ENCODE results near the gene SCGB1D4.

SCGB1D4 gene

DNA sequence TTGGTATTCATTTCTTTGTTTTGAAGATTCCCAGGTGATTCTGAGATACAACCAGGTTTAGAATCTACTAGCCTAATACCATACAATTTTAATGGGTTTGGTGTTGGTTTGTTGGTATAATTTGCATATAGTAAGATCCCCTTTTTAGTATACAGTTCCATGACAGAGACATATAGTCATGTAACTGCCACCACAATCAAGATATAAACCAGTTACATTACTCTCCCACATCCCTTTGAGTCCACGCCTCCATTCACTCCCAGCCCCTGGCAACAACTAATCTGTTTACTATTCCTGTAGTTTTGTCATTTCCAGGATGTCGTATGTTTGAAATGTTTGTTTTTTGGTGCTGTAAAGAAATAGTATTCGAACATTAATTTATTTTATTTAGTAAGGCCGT, 42.7 kb upstream of the SCGB1D4 start:
- TF ChIP-seq, protein P1, sequence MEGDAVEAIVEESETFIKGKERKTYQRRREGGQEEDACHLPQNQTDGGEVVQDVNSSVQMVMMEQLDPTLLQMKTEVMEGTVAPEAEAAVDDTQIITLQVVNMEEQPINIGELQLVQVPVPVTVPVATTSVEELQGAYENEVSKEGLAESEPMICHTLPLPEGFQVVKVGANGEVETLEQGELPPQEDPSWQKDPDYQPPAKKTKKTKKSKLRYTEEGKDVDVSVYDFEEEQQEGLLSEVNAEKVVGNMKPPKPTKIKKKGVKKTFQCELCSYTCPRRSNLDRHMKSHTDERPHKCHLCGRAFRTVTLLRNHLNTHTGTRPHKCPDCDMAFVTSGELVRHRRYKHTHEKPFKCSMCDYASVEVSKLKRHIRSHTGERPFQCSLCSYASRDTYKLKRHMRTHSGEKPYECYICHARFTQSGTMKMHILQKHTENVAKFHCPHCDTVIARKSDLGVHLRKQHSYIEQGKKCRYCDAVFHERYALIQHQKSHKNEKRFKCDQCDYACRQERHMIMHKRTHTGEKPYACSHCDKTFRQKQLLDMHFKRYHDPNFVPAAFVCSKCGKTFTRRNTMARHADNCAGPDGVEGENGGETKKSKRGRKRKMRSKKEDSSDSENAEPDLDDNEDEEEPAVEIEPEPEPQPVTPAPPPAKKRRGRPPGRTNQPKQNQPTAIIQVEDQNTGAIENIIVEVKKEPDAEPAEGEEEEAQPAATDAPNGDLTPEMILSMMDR (IDR thresholded peaks at IDR 0.05; ENCODE audit: low read length), result no peak
- no peak for TF ChIP-seq EZH2 (IDR thresholded peaks at IDR 0.05; ENCODE audit: borderline replicate concordance, low read length)

DNA sequence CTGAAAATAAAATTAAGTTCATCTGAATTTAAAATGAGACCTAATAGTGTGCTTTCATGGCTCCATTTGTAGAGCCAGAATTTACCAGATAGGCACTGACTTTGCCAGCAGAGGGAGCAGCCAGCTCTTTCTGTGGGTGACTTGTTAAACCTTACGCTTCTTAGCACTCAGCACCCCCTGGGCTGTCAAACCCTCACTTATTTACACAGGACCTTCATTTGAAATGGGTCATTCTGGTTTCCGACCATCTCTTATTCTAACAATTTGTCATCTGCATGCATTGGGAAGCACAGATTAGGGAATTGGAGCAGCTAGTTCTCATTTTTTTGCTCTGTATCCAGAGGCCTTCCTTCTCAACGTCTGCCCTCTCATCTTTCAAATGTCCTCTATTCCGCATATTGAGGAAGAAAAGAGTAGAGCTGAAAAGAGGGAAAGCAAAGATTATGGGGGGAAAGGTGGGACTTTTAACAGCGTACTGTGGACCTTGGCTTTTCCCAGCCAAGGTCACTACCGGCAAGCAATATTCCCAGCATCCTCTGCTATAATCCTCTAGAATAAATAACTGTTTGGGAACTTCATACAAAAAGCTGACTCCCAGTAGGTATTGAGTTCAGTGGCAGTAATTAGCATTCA, 41.5 kb upstream of the SCGB1D4 start:
- no peaks in the 10 kb centered on the region for H3K4me1 ChIP-seq (ENCODE audit: insufficient read depth, low read length, severe bottlenecking)
- no peaks in the 10 kb centered on the region for H3K79me2 ChIP-seq (ENCODE audit: insufficient read depth, low read length)
- H3F3A ChIP-seq (ENCODE audit: insufficient read depth, low read length), result no peaks in the 10 kb centered on the region
- no peaks in the 10 kb centered on the region for H4K20me1 ChIP-seq (ENCODE audit: insufficient read depth, low read length)
- no peak overlapping the region for H3K4me2 ChIP-seq (ENCODE audit: low read length)
- H3K4me3 ChIP-seq (ENCODE audit: low read depth, low read length, poor library complexity, severe bottlenecking), result no peak overlapping the region
- no peaks in the 10 kb centered on the region for H3K9me2 ChIP-seq (ENCODE audit: low read depth, low read length)
- H3K27me3 ChIP-seq (ENCODE audit: insufficient read depth, low read length), result 0 out of 2 replicates have a peak, but pooled peaks cover 5% of the 10 kb centered on the region
- no peaks in the 10 kb centered on the region for H3K36me3 ChIP-seq (ENCODE audit: insufficient read depth, low read length)
- TF ChIP-seq EZH2 (IDR thresholded peaks at IDR 0.05; ENCODE audit: borderline replicate concordance, low read length), result no peak
- TF ChIP-seq, protein P1 (IDR thresholded peaks at IDR 0.05; ENCODE audit: low read length), result peak; percentile 63
- no peaks in the 10 kb centered on the region for H3K9me3 ChIP-seq (ENCODE audit: low read length)
- H2AFZ ChIP-seq (ENCODE audit: low read length), result no peak overlapping the region
- no peak overlapping the region for H3K27ac ChIP-seq (ENCODE audit: low read depth, low read length, poor library complexity, severe bottlenecking)
- no peak overlapping the region for H3K9ac ChIP-seq (ENCODE audit: low read length)

More for the DNA sequence above, 42.7 kb upstream of the SCGB1D4 start:
- Histone ChIP-seq H4K20me1 (ENCODE audit: insufficient read depth, low read length) (no peaks in the 10 kb centered on the region), H3K9me3 (ENCODE audit: low read length) (no peaks in the 10 kb centered on the region), H3K4me1 (ENCODE audit: insufficient read depth, low read length, severe bottlenecking) (no peaks in the 10 kb centered on the region), H3K4me3 (ENCODE audit: low read depth, low read length, poor library complexity, severe bottlenecking) (no peak overlapping the region), H3K36me3 (ENCODE audit: insufficient read depth, low read length) (no peaks in the 10 kb centered on the region), H3K27ac (ENCODE audit: low read depth, low read length, poor library complexity, severe bottlenecking) (no peak overlapping the region), H3K4me2 (ENCODE audit: low read length) (no peak overlapping the region), H3K27me3 (ENCODE audit: insufficient read depth, low read length) (0 out of 2 replicates have a peak, but pooled peaks cover 5% of the 10 kb centered on the region), H3K9ac (ENCODE audit: low read length) (no peak overlapping the region), H2AFZ (ENCODE audit: low read length) (no peak overlapping the region), H3K9me2 (ENCODE audit: low read depth, low read length) (no peaks in the 10 kb centered on the region), H3K79me2 (ENCODE audit: insufficient read depth, low read length) (no peaks in the 10 kb centered on the region), H3F3A (ENCODE audit: insufficient read depth, low read length) (no peaks in the 10 kb centered on the region)

DNA sequence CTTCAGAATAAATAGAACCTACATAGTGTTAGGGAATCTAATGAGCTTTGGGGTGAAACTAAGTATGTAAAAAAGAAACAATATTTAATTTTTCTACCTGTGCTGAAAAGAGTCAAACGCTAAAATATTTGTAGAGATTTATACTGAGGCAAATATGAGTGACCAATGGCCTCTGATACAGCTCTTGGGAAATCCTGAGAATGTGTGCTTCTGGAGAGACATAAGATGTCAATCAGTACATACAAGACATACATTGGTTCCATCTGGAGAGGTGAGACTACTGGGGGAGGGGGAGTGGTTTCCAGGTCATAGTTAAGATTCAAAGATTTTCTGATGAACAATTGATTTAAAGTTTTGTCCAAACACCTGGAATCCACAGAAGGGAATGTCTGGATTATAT, 39.3 kb upstream of the SCGB1D4 start:
- H3K36me3 ChIP-seq (ENCODE audit: insufficient read depth, low read length), result no peaks in the 10 kb centered on the region
- no peaks in the 10 kb centered on the region for H3K4me1 ChIP-seq (ENCODE audit: insufficient read depth, low read length, severe bottlenecking)
- H3K27ac ChIP-seq (ENCODE audit: low read depth, low read length, poor library complexity, severe bottlenecking), result no peak overlapping the region
- H3K9me3 ChIP-seq (ENCODE audit: low read length), result no peaks in the 10 kb centered on the region
- no peak overlapping the region for H3K4me3 ChIP-seq (ENCODE audit: low read depth, low read length, poor library complexity, severe bottlenecking)
- TF ChIP-seq, protein P1 (IDR thresholded peaks at IDR 0.05; ENCODE audit: low read length), result no peak
- TF ChIP-seq EZH2 (IDR thresholded peaks at IDR 0.05; ENCODE audit: borderline replicate concordance, low read length), result no peak
- no peaks in the 10 kb centered on the region for H3K9me2 ChIP-seq (ENCODE audit: low read depth, low read length)
- H3K9ac ChIP-seq (ENCODE audit: low read length), result no peak overlapping the region
- no peaks in the 10 kb centered on the region for H3K79me2 ChIP-seq (ENCODE audit: insufficient read depth, low read length)
- no peak overlapping the region for H3K4me2 ChIP-seq (ENCODE audit: low read length)
- H3F3A ChIP-seq (ENCODE audit: insufficient read depth, low read length), result no peaks in the 10 kb centered on the region
- 0 out of 2 replicates have a peak, but pooled peaks cover 5% of the 10 kb centered on the region for H3K27me3 ChIP-seq (ENCODE audit: insufficient read depth, low read length)
- H4K20me1 ChIP-seq (ENCODE audit: insufficient read depth, low read length), result no peaks in the 10 kb centered on the region
- H2AFZ ChIP-seq (ENCODE audit: low read length), result no peak overlapping the region

All from OCI-LY1 (cell line).